NK-92 (cell line): Measurements from ENCODE around the gene PTGFRN.

ENCODE experiments used
- DNase-seq: peaks from one replicate; lab custom pipeline; 2025; ENCODE audit not compliant: unreplicated experiment; lab: John Stamatoyannopoulos, UW

The PTGFRN gene

GRCh38 chr1:116941670-116942069, 32.0 kb downstream of the PTGFRN start:
- no peak for DNase-seq

DNA sequence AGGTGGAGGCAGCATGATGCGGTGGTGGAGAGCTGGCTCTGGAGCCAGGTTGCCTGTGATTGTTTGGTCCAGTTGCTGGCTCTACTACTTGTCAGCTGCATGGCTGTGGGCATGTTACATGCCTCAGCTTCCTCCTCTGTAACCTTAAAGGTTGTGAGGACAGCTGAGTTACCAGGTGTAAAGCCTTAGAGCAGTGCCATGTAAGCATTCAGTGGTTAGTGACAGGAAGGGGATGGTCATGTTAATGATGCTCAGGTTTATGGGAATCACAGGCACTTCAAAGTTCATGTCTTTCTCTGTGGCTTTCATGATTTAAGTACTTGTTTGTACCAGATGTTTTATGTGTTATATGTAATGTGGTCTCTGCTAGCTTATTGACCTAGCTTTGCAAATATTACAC, 32.6 kb downstream of the PTGFRN start:
- no peak for DNase-seq

GRCh38 chr1:116943438-116943837, 33.7 kb downstream of the PTGFRN start:
- DNase-seq: no peak

GRCh38 chr1:116944613-116945012, 34.9 kb downstream of the PTGFRN start:
- DNase-seq: no peak

GRCh38 chr1:116945421-116945820, 35.7 kb downstream of the PTGFRN start:
- DNase-seq: no peak

GRCh38 chr1:116945996-116946395, 36.3 kb downstream of the PTGFRN start:
- DNase-seq: no peak

DNA sequence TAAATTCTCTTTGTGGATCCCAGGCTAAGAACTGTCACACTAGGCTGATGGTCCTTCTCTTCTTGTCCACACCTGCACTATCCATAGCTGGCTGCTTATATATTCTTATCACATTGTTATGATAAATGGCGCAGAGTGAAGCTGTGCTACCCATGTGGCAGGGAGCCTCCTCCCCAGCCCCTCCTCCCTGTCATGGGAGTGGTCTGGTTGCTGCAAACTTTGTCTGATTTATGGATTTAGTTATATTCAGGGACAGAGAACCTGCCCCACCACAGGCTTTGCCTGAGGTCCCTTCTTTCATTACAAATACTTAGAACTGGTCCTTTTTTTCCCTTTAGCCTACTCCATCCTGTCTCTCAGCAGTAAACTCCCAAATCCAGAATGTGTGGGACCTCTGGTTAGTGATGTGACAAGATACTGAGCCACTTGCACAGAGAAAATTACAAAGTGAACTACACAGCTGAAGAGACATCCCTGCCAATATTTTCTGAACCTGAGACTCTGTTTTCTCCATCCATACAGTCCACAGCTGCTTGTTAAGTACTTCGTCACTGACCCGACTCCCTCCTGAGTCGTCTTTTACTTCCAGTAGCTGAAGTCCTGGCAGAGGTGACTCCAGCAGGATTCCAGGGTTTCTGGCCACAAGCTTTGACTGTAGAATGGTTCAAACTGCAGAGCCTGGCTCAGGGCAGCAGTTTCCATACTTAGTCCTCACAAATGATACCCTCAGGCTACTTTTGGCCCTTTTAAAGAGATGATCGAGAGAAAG, 37.6 kb downstream of the PTGFRN start:
- DNase-seq: no peak

DNA sequence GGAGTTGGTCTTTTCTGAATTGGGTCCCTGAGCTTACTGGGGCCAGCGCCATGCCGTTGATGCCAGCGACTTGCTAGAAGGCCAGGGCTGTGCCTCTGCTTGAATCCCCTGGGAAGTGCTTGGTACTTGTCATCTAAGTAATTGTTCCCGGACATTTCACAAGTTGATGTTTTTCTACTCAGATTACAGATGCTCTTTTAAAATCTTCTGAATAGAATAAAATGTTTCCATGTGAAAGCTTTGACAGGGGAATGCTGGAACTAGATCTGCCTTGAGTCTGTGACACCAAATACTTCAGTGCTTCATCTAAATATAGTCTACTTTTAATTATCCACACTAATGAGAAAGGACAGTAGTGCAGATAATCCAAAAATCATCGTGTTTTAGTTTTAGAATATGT, 38.3 kb downstream of the PTGFRN start:
- no peak for DNase-seq

- DNase-seq: no peak
Observed at GRCh38 chr1:116948642-116949041, 38.9 kb downstream of the PTGFRN start.

GRCh38 chr1:116949213-116949985, 39.7 kb downstream of the PTGFRN start:
- no peak for DNase-seq

DNA sequence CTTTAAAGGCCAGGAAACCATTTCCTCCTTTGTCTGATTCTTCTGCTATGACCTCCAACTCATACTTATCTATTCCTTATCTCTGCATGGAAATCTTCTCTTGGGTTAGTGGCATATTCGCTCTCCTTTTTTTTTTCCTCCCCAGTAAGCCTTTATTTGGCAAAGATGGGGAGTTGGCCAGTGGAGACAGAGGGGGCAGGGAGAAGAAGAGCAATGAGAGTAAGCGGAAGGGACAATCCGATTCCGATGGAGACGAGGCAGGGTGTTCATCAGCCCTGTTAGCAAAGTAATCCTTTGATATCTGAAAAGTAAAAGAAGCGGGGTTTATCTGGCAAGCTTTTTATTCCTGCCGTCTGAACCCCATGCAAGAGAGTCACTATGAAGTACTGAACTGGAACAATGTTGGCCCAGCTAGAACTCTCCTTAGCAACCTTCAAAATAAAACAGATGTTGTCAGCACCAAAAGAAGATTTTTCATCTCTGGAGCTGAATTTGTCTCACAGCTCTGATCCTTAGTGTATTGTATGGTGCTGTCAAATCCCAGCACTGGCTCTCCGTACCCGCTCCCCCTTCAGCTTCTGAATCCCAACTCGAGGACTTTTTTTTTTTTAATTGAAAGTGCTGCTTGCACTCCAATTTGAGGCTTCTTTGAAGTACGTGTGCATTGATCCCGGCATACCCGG, 40.9 kb downstream of the PTGFRN start:
- no peak for DNase-seq

- DNase-seq: no peak
Observed at GRCh38 chr1:116951200-116951935, 41.7 kb downstream of the PTGFRN start.

- DNase-seq: no peak
Observed at GRCh38 chr1:116952738-116953275, 43.1 kb downstream of the PTGFRN start.

DNA sequence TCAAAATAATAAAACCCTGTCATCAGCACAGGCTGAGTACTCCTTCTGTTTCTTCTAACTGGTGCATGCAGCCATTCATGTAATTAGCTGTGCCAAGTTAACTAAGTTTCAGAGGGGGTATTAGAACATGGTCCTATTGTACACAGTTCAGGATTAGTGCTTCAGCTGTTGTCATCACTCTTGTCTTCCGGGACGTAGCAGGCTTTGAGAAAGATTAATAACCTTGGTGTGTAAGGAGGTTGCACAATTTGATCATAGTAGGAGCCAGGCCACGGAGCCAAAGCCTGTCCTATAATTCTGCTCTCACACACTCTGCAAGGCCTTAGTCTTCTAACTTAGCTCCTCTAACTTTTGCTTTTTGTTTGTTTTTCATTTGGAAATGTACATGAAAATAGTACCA, 44.7 kb downstream of the PTGFRN start:
- no peak for DNase-seq

DNA sequence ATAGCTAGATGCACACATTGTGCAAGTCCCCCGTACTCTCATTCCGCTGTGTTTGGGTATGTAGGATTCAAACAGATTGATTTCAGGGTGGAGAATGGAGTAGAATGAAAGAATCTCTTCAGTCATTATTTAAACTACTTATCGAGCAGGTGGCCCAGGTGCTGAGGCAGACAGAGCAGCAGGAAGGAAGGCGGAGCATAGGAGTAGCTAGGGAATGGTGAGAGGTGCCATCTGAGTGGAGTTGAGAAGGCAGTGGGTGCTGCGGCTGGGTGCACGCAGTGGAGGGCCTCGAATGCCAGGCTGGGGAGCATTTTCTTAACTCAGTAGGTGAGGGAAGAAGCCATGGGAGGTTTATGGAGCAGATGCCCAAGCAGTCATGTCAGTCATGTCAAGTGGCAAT, 46.7 kb downstream of the PTGFRN start:
- DNase-seq: no peak

GRCh38 chr1:116957646-116958045, 47.9 kb downstream of the PTGFRN start:
- no peak for DNase-seq

- DNase-seq: no peak
Observed at GRCh38 chr1:116958110-116958509, 48.4 kb downstream of the PTGFRN start.

- no peak for DNase-seq
Observed at GRCh38 chr1:116958977-116959376, 49.3 kb downstream of the PTGFRN start.

- DNase-seq: no peak
Observed at GRCh38 chr1:116961606-116962005, 51.9 kb downstream of the PTGFRN start.

DNA sequence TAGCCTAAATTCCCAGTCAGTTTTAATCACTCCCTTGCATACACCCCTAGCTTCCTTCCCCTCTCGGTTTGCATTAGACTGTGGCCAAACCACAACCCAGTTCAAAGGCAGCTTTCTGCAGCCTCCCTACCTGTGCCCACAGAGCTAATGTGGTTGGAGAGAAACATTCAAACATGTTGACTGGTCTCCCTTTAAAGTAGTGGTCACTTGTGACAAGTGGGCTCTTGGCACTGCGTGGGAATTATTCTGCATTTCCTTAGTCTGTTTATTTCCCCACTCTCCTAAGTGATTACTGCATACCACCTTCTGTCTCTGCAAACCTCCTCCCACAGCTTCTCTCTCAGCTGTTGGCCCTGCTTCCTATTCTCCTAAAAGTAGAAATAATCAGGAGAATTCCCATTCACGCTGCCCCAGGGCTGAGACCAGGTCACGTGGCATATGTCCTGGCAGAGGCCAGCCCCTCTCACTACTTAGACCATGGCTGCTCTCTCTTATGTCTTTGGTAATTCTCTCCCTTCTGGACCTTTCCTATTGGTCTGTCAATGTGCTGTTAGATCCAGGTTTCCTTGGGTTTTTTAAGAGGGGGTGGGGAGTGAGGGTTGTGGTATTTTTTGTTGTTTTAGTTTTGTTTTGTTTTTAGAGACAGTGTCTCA, 53.4 kb downstream of the PTGFRN start:
- DNase-seq: no peak
